Jurkat, Clone E6-1 (cell line): ENCODE results near the gene ACE2. TPM values are rescaled to one million over a fixed set of nuclear protein-coding genes. Genes with fewer than 3 reads are reported as not detected.
"Not testable (repeated sequence)": the region's sequence is repeated elsewhere in the genome, so short reads cannot be mapped to it uniquely, and the experiment has no call there.

ENCODE experiments used
- DNase-seq: peaks from one replicate; pipeline ENCODE4 v3.0.0-alpha.2; 2011; ENCODE audit warnings: low read depth, low spot score
- H3K4me3 ChIP-seq: 2 replicates; pipeline ENCODE4 v1.5.1; 2011; ENCODE audit warnings: mild to moderate bottlenecking, low read length, control low read depth, moderate library complexity
- polyA plus RNA-seq: library from polyadenylated mRNA; unstranded; fragments of >200 nt; gene quantifications from one replicate; pipeline ENCODE4 v1.2.1, GENCODE V29; 2012; ENCODE audit warnings: missing spikeins; ENCODE audit not compliant: insufficient read length, insufficient read depth

The ACE2 gene
- not detected for polyA plus RNA-seq

GRCh38 chrX:15600745-15601144 is at the start of gene ACE2:
ACE2 (minus strand) TSS chrX:15600960; CDS start chrX:15600911, 49 bp downstream.
- no peak for DNase-seq

GRCh38 chrX:15647510-15647909 is 46.8 kb upstream of the ACE2 start:
- not testable (repeated sequence) for H3K4me3 ChIP-seq, DNase-seq

More at GRCh38 chrX:15600745-15601144, at the start of gene ACE2:
- H3K4me3 ChIP-seq = no peak within 1 kb of the TSS

GRCh38 chrX:15646543-15646942 is 45.8 kb upstream of the ACE2 start:
- H3K4me3 ChIP-seq = no peak overlapping the region
- no peak for DNase-seq

GRCh38 chrX:15646031-15646430 is 45.3 kb upstream of the ACE2 start:
- H3K4me3 ChIP-seq = no peak overlapping the region
- no peak for DNase-seq

GRCh38 chrX:15645266-15645665 is 44.5 kb upstream of the ACE2 start:
- DNase-seq = no peak
- H3K4me3 ChIP-seq = no peak overlapping the region

- DNase-seq = no peak
Measured at GRCh38 chrX:15644560-15644872, 43.8 kb upstream of the ACE2 start.

GRCh38 chrX:15643786-15644559 is 43.2 kb upstream of the ACE2 start:
- H3K4me3 ChIP-seq = no peak overlapping the region
- no peak for DNase-seq

More at GRCh38 chrX:15644560-15644872, 43.8 kb upstream of the ACE2 start:
- H3K4me3 ChIP-seq = no peak overlapping the region

GRCh38 chrX:15631637-15632036 is 30.9 kb upstream of the ACE2 start:
- no peak overlapping the region for H3K4me3 ChIP-seq
- no peak for DNase-seq

GRCh38 chrX:15623054-15623453 is 22.3 kb upstream of the ACE2 start:
- H3K4me3 ChIP-seq = no peak overlapping the region
- no peak for DNase-seq

GRCh38 chrX:15619053-15619755 is 18.4 kb upstream of the ACE2 start:
- no peak overlapping the region for H3K4me3 ChIP-seq
- DNase-seq = no peak

- DNase-seq = no peak
- H3K4me3 ChIP-seq = no peak overlapping the region
Measured at GRCh38 chrX:15617111-15617510, 16.4 kb upstream of the ACE2 start.

GRCh38 chrX:15616531-15616930 is 15.8 kb upstream of the ACE2 start:
- DNase-seq = no peak
- no peak overlapping the region for H3K4me3 ChIP-seq

GRCh38 chrX:15607067-15607466 is 6.3 kb upstream of the ACE2 start:
- DNase-seq = no peak

GRCh38 chrX:15606136-15606535 is 5.4 kb upstream of the ACE2 start:
- DNase-seq = no peak
- no peak overlapping the region for H3K4me3 ChIP-seq

More at GRCh38 chrX:15607067-15607466, 6.3 kb upstream of the ACE2 start:
- no peak overlapping the region for H3K4me3 ChIP-seq

- no peak overlapping the region for H3K4me3 ChIP-seq
- no peak for DNase-seq
Measured at GRCh38 chrX:15605226-15605625, 4.5 kb upstream of the ACE2 start.

GRCh38 chrX:15602761-15603160 is 2.0 kb upstream of the ACE2 start:
- no peak overlapping the region for H3K4me3 ChIP-seq
- no peak for DNase-seq

GRCh38 chrX:15601932-15602331 is 1.2 kb upstream of the ACE2 start:
- H3K4me3 ChIP-seq = no peak overlapping the region
- no peak for DNase-seq

GRCh38 chrX:15600049-15600448 is 711 bp downstream of the ACE2 start:
- H3K4me3 ChIP-seq = no peak overlapping the region
- DNase-seq = no peak

- no peak for DNase-seq
- no peak overlapping the region for H3K4me3 ChIP-seq
Measured at GRCh38 chrX:15599461-15599860, 1.3 kb downstream of the ACE2 start.

- no peak for DNase-seq
- no peak overlapping the region for H3K4me3 ChIP-seq
Measured at GRCh38 chrX:15598026-15598425, 2.7 kb downstream of the ACE2 start.

GRCh38 chrX:15594371-15594770 is 6.4 kb downstream of the ACE2 start:
- H3K4me3 ChIP-seq = no peak overlapping the region
- DNase-seq = no peak
